Fibroblast of mammary gland (primary cell): Measurements from ENCODE around the gene PDXDC1.
A peak's percentile ranks its signal among the peaks of the same experiment; 100 is the strongest.
"Not testable (repeated sequence)": the region's sequence is repeated elsewhere in the genome, so short reads cannot be mapped to it uniquely, and the experiment has no call there.

ENCODE experiments used
- DNase-seq: peaks from one replicate; pipeline ENCODE4 v3.0.0-alpha.2; 2010; ENCODE audit warnings: low read depth
- H3K4me3 ChIP-seq: 2 replicates; pipeline ENCODE4 v1.5.1; 2011; ENCODE audit warnings: low read depth, mild to moderate bottlenecking, low read length, moderate library complexity; ENCODE audit not compliant: control insufficient read depth
- CTCF ChIP-seq: conservative IDR thresholded peaks from 2 replicates; pipeline ENCODE4 v1.5.1; 2011; ENCODE audit warnings: low read depth, low read length, inconsistent platforms; ENCODE audit not compliant: control insufficient read depth, insufficient read depth

Gene PDXDC1

GRCh38 chr16:15021429-15021828 lies 46.6 kb downstream of the PDXDC1 start:
- not testable (repeated sequence) for H3K4me3 ChIP-seq
- DNase-seq = peak; percentile 78

GRCh38 chr16:15022194-15022593 lies 47.4 kb downstream of the PDXDC1 start:
- DNase-seq = peak; percentile 58
- H3K4me3 ChIP-seq = not testable (repeated sequence)
- peak; percentile 41 for TF ChIP-seq CTCF

GRCh38 chr16:15023381-15024077 lies 48.7 kb downstream of the PDXDC1 start:
- not testable (repeated sequence) for DNase-seq, H3K4me3 ChIP-seq

GRCh38 chr16:15024858-15025199 lies 50.0 kb downstream of the PDXDC1 start:
- DNase-seq, H3K4me3 ChIP-seq: not testable (repeated sequence)

GRCh38 chr16:15025234-15025951 lies 50.6 kb downstream of the PDXDC1 start:
- not testable (repeated sequence) for H3K4me3 ChIP-seq
- DNase-seq = peak; percentile 72

GRCh38 chr16:15027051-15027450 lies 52.2 kb downstream of the PDXDC1 start:
- not testable (repeated sequence) for DNase-seq

GRCh38 chr16:15027503-15028344 lies 52.9 kb downstream of the PDXDC1 start:
- not testable (repeated sequence) for H3K4me3 ChIP-seq, DNase-seq

More at GRCh38 chr16:15027051-15027450, 52.2 kb downstream of the PDXDC1 start:
- H3K4me3 ChIP-seq = not testable (repeated sequence)

GRCh38 chr16:15028345-15028715 lies 53.5 kb downstream of the PDXDC1 start:
- H3K4me3 ChIP-seq, DNase-seq: not testable (repeated sequence)

GRCh38 chr16:15028801-15029698 lies 54.2 kb downstream of the PDXDC1 start:
- DNase-seq = peak; percentile 67
- not testable (repeated sequence) for H3K4me3 ChIP-seq

GRCh38 chr16:15029749-15030148 lies 54.9 kb downstream of the PDXDC1 start:
- H3K4me3 ChIP-seq, DNase-seq: not testable (repeated sequence)

- no peak overlapping the region for H3K4me3 ChIP-seq
- TF ChIP-seq CTCF = no peak
Observed at GRCh38 chr16:15031179-15031578, 56.4 kb downstream of the PDXDC1 start.

More at GRCh38 chr16:15031179-15031578, 56.4 kb downstream of the PDXDC1 start:
- DNase-seq = no peak
